ENCODE measurements around the gene MAP2K2.

DNA sequence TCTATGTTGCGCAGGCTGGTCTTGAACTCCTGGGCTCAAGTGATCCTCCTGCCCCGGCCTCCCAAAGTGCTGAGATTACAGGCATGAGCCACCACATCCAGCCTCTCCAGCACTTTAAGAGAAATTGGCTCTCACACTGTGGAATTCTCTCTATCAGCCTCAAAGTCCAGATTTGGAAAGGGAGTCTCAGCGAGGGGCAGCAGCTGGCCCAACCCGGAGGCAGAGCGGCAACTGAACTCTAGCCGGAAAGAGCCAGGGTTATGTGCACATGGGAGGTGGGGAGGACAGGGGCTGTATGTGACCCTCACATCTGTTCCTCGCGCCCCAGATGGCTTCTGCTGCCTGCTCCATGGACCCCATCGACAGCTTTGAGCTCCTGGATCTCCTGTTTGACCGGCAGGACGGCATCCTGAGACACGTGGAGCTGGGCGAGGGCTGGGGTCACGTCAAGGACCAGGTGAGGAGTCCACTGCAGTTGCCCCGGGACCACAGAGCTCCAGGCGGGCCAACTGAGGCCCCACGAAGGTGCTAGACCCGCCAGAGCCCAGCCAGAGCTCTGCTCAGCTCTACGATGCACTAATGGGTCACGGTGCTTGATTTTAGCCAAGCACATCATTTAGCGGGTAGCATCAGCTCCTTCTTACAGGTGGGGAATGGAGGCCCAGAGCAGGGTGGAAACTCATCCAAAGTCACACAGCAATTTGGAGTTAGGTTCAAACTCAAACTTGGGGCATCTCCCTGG, 30.8 kb upstream of the MAP2K2 start:
- TF ChIP-seq, protein P1, sequence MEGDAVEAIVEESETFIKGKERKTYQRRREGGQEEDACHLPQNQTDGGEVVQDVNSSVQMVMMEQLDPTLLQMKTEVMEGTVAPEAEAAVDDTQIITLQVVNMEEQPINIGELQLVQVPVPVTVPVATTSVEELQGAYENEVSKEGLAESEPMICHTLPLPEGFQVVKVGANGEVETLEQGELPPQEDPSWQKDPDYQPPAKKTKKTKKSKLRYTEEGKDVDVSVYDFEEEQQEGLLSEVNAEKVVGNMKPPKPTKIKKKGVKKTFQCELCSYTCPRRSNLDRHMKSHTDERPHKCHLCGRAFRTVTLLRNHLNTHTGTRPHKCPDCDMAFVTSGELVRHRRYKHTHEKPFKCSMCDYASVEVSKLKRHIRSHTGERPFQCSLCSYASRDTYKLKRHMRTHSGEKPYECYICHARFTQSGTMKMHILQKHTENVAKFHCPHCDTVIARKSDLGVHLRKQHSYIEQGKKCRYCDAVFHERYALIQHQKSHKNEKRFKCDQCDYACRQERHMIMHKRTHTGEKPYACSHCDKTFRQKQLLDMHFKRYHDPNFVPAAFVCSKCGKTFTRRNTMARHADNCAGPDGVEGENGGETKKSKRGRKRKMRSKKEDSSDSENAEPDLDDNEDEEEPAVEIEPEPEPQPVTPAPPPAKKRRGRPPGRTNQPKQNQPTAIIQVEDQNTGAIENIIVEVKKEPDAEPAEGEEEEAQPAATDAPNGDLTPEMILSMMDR (conservative IDR thresholded peaks at IDR 0.05 in 1 of 2, IDR thresholded peaks at IDR 0.05 in 1 of 2; ENCODE audit: extremely low read depth in 1 of 2, insufficient read depth in 1 of 2, low read depth in 1 of 2, low read length in 2 of 2), result no peak
- no peak for TF ChIP-seq EZH2 (IDR thresholded peaks at IDR 0.05; ENCODE audit: borderline replicate concordance, low read length)
